ENCODE measurements around the gene CNIH3.

CNIH3 gene

DNA sequence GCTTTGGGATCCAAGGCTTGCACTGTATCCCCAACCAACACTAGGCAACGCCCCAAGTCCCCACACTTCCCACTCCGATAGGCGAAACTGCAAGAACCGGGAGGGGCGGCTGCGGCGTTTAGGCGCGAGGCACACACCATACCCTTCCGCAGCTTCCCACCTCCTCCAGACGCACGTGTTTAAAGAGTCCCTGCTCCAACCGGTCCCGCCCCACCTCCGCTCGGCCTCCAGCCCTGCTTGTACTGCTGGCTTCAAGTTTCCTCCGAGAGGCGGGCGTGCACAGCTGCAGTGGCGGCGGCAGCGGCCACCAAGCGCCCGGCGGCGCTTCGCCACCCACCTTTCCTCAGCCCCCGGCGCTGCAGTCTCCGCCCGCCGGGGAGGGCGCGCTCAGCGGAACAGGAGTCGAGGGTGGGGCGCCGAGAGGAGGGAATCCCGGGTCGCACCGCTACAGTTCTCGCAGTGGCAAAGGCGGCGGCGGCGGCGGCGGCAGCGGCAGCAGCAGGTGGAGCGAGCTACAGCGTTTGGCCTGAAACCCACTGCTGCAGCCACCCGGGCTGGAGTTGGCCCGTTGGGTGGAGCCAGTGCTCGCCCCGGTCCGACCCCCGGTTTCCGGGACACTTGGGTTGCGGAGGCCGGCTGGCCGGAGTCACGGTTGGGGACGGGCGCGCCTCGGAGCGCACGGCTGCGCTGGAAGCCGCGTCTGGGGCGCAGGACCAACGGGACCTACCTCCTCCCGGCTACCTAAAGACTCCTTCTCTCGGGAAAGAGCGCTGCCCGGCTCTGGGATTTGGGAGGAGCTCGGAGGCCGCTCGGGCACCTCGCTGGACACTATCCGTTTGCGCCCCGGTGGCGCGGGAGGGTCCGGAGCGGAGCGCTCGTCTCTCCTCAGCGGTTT is at the start of gene CNIH3:
Gene CNIH3, plus strand, starts transcription at position 457 of the 895 bp plus-strand sequence. CDS start 858 bp downstream, outside the sequence.
- TF ChIP-seq, protein P1, sequence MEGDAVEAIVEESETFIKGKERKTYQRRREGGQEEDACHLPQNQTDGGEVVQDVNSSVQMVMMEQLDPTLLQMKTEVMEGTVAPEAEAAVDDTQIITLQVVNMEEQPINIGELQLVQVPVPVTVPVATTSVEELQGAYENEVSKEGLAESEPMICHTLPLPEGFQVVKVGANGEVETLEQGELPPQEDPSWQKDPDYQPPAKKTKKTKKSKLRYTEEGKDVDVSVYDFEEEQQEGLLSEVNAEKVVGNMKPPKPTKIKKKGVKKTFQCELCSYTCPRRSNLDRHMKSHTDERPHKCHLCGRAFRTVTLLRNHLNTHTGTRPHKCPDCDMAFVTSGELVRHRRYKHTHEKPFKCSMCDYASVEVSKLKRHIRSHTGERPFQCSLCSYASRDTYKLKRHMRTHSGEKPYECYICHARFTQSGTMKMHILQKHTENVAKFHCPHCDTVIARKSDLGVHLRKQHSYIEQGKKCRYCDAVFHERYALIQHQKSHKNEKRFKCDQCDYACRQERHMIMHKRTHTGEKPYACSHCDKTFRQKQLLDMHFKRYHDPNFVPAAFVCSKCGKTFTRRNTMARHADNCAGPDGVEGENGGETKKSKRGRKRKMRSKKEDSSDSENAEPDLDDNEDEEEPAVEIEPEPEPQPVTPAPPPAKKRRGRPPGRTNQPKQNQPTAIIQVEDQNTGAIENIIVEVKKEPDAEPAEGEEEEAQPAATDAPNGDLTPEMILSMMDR (IDR thresholded peaks at IDR 0.05): no peak

DNA sequence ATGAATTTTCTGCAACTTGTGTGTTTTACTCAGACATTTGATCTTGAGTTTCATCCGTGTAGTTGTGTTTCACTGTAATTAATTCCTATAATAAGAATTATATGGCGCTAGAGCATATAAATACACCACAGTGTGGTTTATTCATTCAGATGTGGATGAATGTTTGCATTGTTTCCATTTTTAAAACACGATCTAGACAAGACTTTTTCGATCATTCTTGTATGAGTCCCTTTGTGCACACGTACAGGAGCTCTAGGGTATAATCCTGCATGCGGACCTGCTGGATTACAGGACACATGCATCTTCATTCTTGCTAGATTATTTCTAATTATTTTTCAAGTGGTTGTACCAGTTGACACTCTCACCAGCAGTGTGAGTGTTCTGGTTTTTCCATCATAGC is 46.8 kb upstream of the CNIH3 start:
- TF ChIP-seq, protein P1 (IDR thresholded peaks at IDR 0.05): no peak

DNA sequence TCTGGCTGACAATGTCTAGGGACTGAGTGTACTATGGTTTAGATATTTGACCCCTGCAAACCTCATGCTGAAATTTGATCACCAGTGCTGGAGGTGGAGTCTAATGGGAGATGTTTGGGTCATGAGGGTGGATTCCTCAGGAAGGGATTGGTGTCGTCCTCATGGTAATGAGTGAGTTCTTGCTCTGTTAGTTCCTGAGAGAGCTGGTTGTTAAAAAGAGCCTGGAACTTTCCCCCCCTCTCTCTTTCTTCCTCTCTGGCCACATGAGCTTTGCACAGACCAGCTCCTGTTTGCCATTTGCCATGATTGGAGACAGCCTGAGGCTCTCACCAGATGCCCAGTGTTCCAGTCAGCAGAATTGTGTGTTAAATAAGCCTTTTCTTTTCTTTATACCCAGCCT is 36.6 kb upstream of the CNIH3 start:
- TF ChIP-seq, protein P1 (IDR thresholded peaks at IDR 0.05): no peak

DNA sequence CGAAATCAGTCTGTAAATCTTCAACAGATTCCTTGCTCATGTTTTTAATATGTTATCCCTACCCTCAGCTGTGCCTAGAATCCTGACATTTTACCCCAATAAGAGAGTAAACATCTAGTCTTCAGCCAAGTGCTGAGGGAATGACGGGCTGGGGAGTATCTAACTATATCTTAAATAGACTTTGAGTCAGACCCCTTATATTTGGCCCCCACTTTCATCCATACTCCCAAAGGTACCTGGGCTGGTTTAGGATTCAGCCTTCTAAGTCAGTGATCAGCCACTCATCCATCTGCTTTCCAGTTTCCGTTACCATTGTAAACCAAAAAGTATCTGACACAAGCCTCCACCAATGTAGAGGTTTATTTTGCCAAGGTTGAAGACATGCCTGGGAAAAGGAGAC is 36.1 kb upstream of the CNIH3 start:
- TF ChIP-seq, protein P1 (IDR thresholded peaks at IDR 0.05): no peak

DNA sequence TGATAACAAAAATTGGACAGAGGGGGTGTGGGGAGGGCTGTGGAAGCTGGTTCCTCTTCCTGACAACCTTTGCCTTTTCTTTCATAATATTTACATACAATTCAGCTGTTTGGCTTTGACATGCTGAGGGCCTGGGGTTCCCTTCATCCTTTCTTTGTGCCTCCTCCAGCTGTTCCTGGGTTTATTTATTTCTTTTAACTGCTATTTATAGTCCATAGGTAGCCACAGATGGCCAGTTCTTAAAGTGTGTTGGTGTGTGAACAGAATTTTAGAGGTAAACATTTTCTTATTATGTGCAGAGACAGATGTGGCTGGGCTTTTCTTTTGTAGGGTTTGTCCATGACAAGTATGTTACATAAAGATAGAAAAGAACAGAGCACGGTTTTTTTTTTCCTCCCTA is 34.1 kb upstream of the CNIH3 start:
- TF ChIP-seq, protein P1 (IDR thresholded peaks at IDR 0.05): no peak

DNA sequence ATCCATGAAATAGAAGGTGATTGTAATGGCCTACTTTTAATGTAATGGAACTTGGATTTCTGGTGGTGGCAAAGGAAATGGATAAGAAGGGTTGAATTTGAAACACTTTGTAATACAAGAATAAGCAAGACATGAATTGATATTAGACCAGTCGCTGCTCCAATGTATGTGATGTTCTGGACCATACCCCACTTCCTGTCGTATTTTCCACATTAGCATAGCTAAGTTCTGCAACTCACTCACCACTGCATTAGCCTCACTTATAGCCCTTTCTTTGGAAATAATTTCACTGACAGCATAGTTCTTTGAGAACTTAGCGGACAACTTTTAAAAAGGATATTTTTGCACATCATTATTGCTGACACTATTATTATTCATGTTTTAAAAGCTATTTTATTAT is 32.3 kb upstream of the CNIH3 start:
- TF ChIP-seq, protein P1 (IDR thresholded peaks at IDR 0.05): no peak

DNA sequence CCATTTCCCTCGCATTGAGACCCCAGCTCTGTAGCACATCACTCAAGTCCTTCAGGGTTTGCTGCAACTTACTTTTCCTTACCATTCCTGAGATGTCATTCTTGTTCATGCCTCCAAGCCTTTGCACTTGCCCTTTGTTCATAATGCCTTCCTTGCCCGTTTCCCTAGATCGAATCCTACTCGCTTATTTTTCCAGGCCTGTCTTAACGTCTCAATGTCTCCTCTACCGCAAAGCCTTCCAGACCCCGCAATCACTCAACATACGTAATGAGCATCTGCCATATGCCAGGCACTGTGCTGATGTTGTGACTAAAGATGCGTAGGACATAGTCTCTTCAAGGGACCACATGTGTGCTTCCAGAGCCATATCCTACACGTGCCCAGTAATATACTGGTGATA is 31.1 kb upstream of the CNIH3 start:
- TF ChIP-seq, protein P1 (IDR thresholded peaks at IDR 0.05): no peak
